Lung (tissue), 12 donors: ENCODE measurements around the gene SETD1B. TPM values are rescaled to one million over a fixed set of nuclear protein-coding genes. Genes with fewer than 3 reads are reported as not detected.
"Not testable (repeated sequence)": the region's sequence is repeated elsewhere in the genome, so short reads cannot be mapped to it uniquely, and the experiment has no call there.

Experiments used
- ATAC-seq: fragments of 200-7000 bp; cut with Tn5 transposase; one replicate; pipeline ENCODE4 v1.9.1; 2020; ENCODE audit warnings: moderate number of reproducible peaks; ENCODE audit not compliant: insufficient read depth, low FRiP score
- DNase-seq, 3 donors: peaks; one replicate each; pipeline ENCODE4 v3.0.0-alpha.2; 2013 to 2017
- H3K27ac ChIP-seq, 2 donors: one replicate each; pipeline ENCODE4 v1.5.1; 2013; ENCODE audit warnings: mild to moderate bottlenecking in 2 of 2, moderate library complexity in 2 of 2, control low read depth in 1 of 2, inconsistent platforms in 1 of 2, low read depth in 1 of 2, low read length in 1 of 2
- H3K27me3 ChIP-seq, 3 donors: one replicate each; pipeline ENCODE4 v1.5.1; 2013; ENCODE audit warnings: low read length in 2 of 3; ENCODE audit not compliant: control insufficient read depth in 3 of 3, insufficient read depth in 3 of 3
- H3K36me3 ChIP-seq, 4 donors: one replicate each; pipeline ENCODE4 v1.5.1; 2013; ENCODE audit warnings: low read length in 4 of 4, mild to moderate bottlenecking in 1 of 4, moderate library complexity in 1 of 4; ENCODE audit not compliant: control insufficient read depth in 4 of 4, insufficient read depth in 4 of 4
- H3K4me1 ChIP-seq, 5 donors: one replicate each; pipeline ENCODE4 v1.5.1; 2013; ENCODE audit warnings: low read length in 5 of 5, mild to moderate bottlenecking in 2 of 5, moderate library complexity in 1 of 5; ENCODE audit not compliant: control insufficient read depth in 5 of 5, insufficient read depth in 5 of 5
- H3K4me3 ChIP-seq: one replicate; pipeline ENCODE4 v1.5.1; 2013; ENCODE audit warnings: mild to moderate bottlenecking, control low read depth, moderate library complexity
- H3K9ac ChIP-seq, 2 donors: one replicate each; pipeline ENCODE4 v1.5.1; 2013; ENCODE audit warnings: low read length in 2 of 2, control low read depth in 1 of 2; ENCODE audit not compliant: insufficient read depth in 1 of 2
- H3K9me3 ChIP-seq, 4 donors: one replicate each; pipeline ENCODE4 v1.5.1; 2013; ENCODE audit warnings: low read length in 3 of 4, mild to moderate bottlenecking in 1 of 4, moderate library complexity in 1 of 4; ENCODE audit not compliant: control insufficient read depth in 4 of 4, insufficient read depth in 3 of 4
- CTCF ChIP-seq: IDR thresholded peaks from 2 replicates; pipeline ENCODE4 v1.5.1; 2012; ENCODE audit warnings: mild to moderate bottlenecking; ENCODE audit errors: control extremely low read depth, extremely low read depth
- WGBS, 2 donors: extraction: QIAGEN DNeasy Blood & Tissue Kit; methylation state at CpG; one replicate each; pipeline ENCODE4 v1.1.7; 2013; 5-methylcytosine and 5-hydroxymethylcytosine counted together
- polyA plus RNA-seq, 2 donors: library from polyadenylated mRNA; stranded (reverse); fragments of 200-250 nt; gene quantifications; one replicate each; pipeline ENCODE4 v1.2.1, GENCODE V29; 2013
- total RNA-seq, 2 donors: library from RNA; depleted of rRNA in 1 of 2; stranded (reverse); fragments of >200 nt in 1 of 2; gene quantifications; one replicate each; pipeline ENCODE4 v1.2.1, GENCODE V29; 2014 to 2021
- donor health status: control.
- donor health status: control.
- donor health status: Bipolar disorder and iron deficiency.
- donor health status: healthy.
- donor health status: DM: yes; HTN: yes; CAD: no.

The SETD1B gene
- total and polyA plus RNA-seq, 4 donors = 7.3 to 28.1 (median 10.4) TPM

GRCh38 chr12:121789800-121790728 lies 13.7 kb upstream of the SETD1B start:
- TF ChIP-seq CTCF = no peak
- peaks cover 0 to 22% (median 7%) of the 10 kb centered on the region in 5 donors for H3K4me1 ChIP-seq
- WGBS, 2 donors = 27 to 44% methylated on average over 28 of the region's 28 CpGs
- peaks cover 0 to 1% (median 0%) of the 10 kb centered on the region in 4 donors for H3K36me3 ChIP-seq
- no peak for ATAC-seq
- DNase-seq = peak in 1 of 3 donors; percentile 50
- H3K4me3 ChIP-seq = no peak overlapping the region
- peak overlapping the region; percentile 25 to 83 for H3K27ac ChIP-seq
- H3K9me3 ChIP-seq = no peaks in the 10 kb centered on the region
- no peaks in the 10 kb centered on the region for H3K27me3 ChIP-seq
- H3K9ac ChIP-seq = no peak overlapping the region

- not testable (repeated sequence) for H3K27me3 ChIP-seq, H3K36me3 ChIP-seq, DNase-seq, H3K4me3 ChIP-seq, H3K9me3 ChIP-seq, ATAC-seq, H3K9ac ChIP-seq
- H3K27ac ChIP-seq = peak overlapping the region in 1 of 2 donors; percentile 83
- H3K4me1 ChIP-seq = peaks cover 0 to 23% (median 9%) of the 10 kb centered on the region in 5 donors
- 82 to 90% methylated on average over 8 of the region's 8 CpGs for WGBS, 2 donors
These were observed 13.0 kb upstream of the SETD1B start for GRCh38 chr12:121790785-121791184.

GRCh38 chr12:121791671-121792551 lies 11.9 kb upstream of the SETD1B start:
- H3K9ac ChIP-seq = no peak overlapping the region
- H3K4me3 ChIP-seq = no peak overlapping the region
- ATAC-seq (no peak), DNase-seq (no peak)
- H3K36me3 ChIP-seq = peaks cover 0 to 13% (median 4%) of the 10 kb centered on the region in 4 donors
- H3K9me3 ChIP-seq = no peaks in the 10 kb centered on the region
- H3K27ac ChIP-seq = peak overlapping the region in 1 of 2 donors; percentile 71
- TF ChIP-seq CTCF = no peak
- WGBS, 2 donors = 54 to 58% methylated on average over 14 of the region's 14 CpGs
- H3K4me1 ChIP-seq = peaks cover 0 to 30% (median 12%) of the 10 kb centered on the region in 5 donors
- no peaks in the 10 kb centered on the region for H3K27me3 ChIP-seq
